Bronchial epithelial cell (primary cell): Measurements from ENCODE around the gene SUGCT. TPM values are rescaled to one million over a fixed set of nuclear protein-coding genes. Genes with fewer than 3 reads are reported as not detected.

Experiments used
- DNase-seq: peaks from one replicate; pipeline ENCODE4 v3.0.0-alpha.2; 2010; ENCODE audit warnings: low read depth
- FAIRE-seq: peaks from 2 replicates; lab custom pipeline; 2011; peaks lifted over from hg19 to GRCh38; lab: Jason Lieb, UNC
- H3K27me3 ChIP-seq: 2 replicates; pipeline ENCODE4 v1.5.1; 2011; ENCODE audit warnings: low read length; ENCODE audit not compliant: control insufficient read depth, insufficient read depth
- H3K36me3 ChIP-seq: 2 replicates; pipeline ENCODE4 v1.5.1; 2011; ENCODE audit warnings: low read length; ENCODE audit not compliant: control insufficient read depth, insufficient read depth
- H3K4me3 ChIP-seq: 2 replicates; pipeline ENCODE4 v1.5.1; 2011; ENCODE audit warnings: mild to moderate bottlenecking, low read depth, low read length, control low read depth
- total RNA-seq: library from RNA; depleted of rRNA; stranded (reverse); fragments of >200 nt; gene quantifications from 2 replicates; pipeline ENCODE4 v1.2.1, GENCODE V29; 2014
- TF ChIP-seq, protein P1 (sequence below): IDR thresholded peaks from 2 replicates; pipeline ENCODE4 v1.5.1; 2011; ENCODE audit warnings: mild to moderate bottlenecking, moderate library complexity, low read length, control low read depth, inconsistent platforms; ENCODE audit not compliant: insufficient read depth, severe bottlenecking

The SUGCT gene
- total RNA-seq, 1 donor from 2014 or later: 7.4 TPM

DNA sequence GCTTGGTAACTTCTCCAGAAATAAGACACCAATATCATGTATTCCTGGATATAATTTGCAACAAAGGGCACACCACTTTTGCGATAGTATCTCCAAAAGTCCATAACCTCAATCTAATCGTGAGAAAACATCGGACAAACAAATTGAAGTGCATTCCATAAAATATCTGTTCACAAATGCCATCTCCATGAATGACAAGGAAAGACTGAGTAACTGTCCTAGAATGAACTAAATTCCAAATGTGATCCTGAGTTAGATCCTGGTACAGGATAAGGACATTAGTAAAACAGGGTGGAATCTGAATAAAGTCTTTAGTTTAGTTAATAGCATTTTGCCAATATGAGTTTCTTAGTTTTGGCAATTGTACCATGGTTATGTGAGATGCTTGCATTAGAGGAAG lies 384.2 kb downstream of the SUGCT start:
- DNase-seq (no peak), FAIRE-seq (no peak)
- Histone ChIP-seq H3K36me3 (no peaks in the 10 kb centered on the region), H3K27me3 (no peaks in the 10 kb centered on the region), H3K4me3 (no peak overlapping the region)
- TF ChIP-seq, protein P1, sequence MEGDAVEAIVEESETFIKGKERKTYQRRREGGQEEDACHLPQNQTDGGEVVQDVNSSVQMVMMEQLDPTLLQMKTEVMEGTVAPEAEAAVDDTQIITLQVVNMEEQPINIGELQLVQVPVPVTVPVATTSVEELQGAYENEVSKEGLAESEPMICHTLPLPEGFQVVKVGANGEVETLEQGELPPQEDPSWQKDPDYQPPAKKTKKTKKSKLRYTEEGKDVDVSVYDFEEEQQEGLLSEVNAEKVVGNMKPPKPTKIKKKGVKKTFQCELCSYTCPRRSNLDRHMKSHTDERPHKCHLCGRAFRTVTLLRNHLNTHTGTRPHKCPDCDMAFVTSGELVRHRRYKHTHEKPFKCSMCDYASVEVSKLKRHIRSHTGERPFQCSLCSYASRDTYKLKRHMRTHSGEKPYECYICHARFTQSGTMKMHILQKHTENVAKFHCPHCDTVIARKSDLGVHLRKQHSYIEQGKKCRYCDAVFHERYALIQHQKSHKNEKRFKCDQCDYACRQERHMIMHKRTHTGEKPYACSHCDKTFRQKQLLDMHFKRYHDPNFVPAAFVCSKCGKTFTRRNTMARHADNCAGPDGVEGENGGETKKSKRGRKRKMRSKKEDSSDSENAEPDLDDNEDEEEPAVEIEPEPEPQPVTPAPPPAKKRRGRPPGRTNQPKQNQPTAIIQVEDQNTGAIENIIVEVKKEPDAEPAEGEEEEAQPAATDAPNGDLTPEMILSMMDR: no peak

DNA sequence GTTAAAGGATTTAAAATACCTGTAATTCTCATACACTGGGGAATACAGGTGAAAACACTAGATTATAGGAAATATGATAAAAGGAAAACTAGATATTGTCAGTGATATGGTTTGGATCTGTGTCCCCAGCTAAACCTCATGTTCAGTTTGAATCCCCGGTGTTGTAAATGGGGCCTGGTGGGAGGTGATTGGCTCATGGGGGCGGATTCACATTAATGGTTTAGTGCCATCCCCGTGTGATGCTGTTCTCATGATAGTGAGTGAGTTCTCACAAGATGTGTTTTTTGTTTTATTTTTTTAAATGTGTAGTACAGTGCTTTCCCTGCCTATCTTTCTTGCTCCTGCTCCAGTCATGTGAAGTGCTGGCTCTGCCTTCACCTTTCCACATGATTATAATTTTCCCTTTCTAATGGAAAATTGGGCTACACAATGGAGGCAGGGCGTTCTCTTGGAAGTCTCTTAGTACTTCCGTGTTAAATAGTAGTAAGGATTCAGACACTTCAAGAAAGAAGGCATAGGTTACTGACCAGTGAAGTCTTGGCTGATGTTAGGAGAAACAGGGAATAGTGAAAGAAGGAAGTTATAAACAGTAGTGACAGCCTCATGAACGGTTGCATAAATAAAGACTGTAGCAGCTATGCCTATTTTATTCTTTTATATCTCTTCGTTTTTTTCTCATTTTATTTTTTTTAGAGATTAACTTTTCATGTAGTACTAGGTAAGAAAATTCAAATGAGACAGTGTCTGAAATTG lies 386.4 kb downstream of the SUGCT start:
- TF ChIP-seq, protein P1: no peak
- no peak for FAIRE-seq
- H3K36me3 ChIP-seq: no peaks in the 10 kb centered on the region
- no peak overlapping the region for H3K4me3 ChIP-seq
- H3K27me3 ChIP-seq: no peaks in the 10 kb centered on the region
- no peak for DNase-seq

DNA sequence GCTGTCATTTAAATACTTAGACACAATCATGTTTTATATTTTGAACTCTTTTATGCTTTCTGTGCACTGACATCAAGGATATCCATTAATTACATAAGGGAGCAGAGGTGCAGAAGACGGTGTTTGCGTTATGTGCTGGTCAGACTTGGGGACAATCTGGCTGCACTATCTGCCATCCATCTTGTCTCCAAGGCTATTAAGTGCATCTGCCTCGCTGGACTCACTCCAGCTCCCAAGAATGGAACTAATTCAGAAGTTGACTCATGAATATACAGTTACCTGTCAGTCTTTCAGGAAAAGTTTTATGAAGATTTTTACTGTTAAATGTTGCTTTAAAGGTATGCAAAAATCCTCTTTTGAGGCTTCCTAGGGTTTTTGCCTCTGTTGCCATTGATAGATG lies 391.0 kb downstream of the SUGCT start:
- Histone ChIP-seq H3K4me3 (no peak overlapping the region), H3K27me3 (no peaks in the 10 kb centered on the region), H3K36me3 (no peaks in the 10 kb centered on the region)
- no peak for FAIRE-seq
- TF ChIP-seq, protein P1: no peak
- DNase-seq: no peak

DNA sequence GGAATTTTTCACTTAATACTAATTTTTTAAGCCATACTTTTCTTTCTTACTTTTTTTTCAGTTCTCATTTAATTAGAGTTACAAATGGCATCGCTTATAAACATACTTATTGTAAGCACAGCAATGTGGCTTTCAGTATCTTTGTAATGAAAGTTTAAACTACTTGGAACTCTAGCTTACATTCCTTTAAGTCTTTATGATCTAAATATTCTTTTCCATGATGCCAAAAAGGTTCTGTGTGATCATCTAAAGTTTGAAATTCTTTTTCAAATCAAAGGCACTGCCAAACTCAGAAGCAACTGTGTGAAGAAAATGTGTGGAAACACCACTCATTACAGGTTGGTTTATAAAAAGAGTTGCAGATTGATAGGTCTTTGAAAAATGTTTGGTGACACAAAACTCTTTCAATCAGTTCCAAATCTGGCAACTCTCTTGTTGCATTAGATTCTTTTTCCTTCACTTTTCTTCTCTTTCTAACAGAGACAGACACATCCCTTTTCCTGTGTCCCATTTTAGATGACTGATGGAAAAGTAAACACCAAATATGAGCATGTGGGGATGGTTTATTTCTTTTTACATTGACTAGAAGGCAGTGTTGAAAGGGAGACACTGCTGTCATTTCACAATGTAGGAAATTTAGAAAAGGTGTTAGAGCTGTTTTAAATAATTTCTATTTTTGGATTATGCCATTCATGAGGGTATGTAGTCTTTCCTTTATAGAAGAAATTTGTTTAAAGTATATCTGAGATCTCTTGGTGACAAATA lies 392.3 kb downstream of the SUGCT start:
- no peak for DNase-seq
- Histone ChIP-seq H3K36me3 (no peaks in the 10 kb centered on the region), H3K4me3 (no peak overlapping the region), H3K27me3 (no peaks in the 10 kb centered on the region)
- TF ChIP-seq, protein P1: no peak
- no peak for FAIRE-seq

DNA sequence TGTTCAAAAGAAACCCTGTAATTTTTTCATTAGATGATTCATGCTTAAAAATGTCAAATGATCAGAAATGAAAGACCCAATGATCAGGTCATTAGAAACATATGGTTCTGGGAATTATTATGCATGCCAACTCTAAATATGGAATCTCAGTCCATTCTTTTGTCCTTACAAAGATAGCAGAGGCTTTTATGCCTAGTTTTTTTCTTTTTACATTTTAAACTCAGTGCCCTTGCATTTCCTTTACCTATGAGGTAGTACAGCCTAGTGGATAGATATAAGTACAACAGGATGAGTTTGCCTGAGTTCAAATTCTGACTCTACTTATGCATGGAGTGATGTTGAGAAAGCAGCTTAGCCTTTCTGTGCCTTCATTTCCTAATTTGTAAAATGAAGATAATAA lies 392.9 kb downstream of the SUGCT start:
- no peak overlapping the region for H3K4me3 ChIP-seq

More for the DNA sequence above, 392.9 kb downstream of the SUGCT start:
- FAIRE-seq (no peak), DNase-seq (no peak)
- TF ChIP-seq, protein P1: no peak
- Histone ChIP-seq H3K27me3 (no peaks in the 10 kb centered on the region), H3K36me3 (no peaks in the 10 kb centered on the region)
